ENCODE results near the gene AANAT. TPM values are rescaled to one million over a fixed set of nuclear protein-coding genes. Genes with fewer than 3 reads are reported as not detected.

Gene AANAT
- total RNA-seq, 4 donors from 2014 or later = not detected

DNA sequence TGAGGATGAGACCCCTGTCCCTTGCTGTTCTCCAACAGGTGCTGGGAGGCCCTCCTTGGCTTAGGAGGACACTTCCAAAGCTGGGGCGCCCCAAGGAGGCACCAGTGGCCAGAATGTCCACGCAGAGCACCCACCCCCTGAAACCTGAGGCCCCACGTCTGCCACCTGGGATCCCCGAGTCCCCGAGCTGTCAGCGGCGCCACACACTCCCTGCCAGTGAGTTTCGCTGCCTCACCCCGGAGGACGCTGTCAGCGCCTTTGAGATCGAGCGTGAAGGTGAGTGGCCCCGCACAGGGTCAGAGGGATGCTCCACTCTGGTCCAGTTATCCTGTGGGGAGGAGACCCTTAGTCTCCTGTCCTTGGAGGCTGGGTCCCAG is 1.2 kb downstream of the AANAT start:
- no CpG with 5 or more reads among the region's 14 CpGs for WGBS

DNA sequence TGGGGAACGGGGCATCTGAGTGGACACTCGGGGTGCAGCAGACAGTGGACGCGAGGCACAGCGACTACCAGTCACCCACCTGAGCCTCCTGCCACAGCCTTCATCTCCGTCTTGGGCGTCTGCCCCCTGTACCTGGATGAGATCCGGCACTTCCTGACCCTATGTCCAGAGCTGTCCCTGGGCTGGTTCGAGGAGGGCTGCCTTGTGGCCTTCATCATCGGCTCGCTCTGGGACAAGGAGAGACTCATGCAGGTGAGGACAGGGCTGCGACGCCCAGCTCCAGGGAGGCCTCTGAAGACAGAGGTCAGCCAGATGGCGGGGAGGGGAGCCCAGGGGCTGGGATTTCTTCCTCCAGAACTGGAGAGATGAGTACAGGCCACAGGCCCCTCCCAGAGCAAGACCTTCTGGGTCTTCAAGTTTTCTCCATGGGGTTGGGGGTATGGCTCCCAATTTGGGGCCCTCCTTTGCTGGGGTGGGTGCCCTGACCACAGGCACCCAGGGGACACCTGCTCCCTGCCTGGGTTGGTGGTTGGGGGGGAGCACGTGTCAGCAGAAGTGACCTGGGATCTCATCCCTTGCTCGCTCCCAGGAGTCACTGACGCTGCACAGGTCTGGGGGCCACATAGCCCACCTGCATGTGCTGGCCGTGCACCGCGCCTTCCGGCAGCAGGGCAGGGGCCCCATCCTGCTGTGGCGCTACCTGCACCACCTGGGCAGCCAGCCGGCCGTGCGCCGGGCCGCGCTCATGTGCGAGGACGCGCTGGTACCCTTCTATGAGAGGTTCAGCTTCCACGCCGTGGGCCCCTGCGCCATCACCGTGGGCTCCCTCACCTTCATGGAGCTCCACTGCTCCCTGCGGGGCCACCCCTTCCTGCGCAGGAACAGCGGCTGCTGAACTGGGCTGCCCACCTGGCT is 1.9 kb downstream of the AANAT start:
- Histone ChIP-seq H3K27ac (no peak overlapping the region), H3K9me3 (no peaks in the 10 kb centered on the region), H3K4me3 (no peak overlapping the region), H3K27me3 (no peaks in the 10 kb centered on the region), H3K36me3 (peaks cover 38% of the 10 kb centered on the region), H3K4me1 (no peaks in the 10 kb centered on the region)
- 87% methylated on average over 16 of the region's 38 CpGs for WGBS
- DNase-seq (ENCODE audit: low spot score in 2 of 2) = no peak
- TF ChIP-seq POLR2A (IDR thresholded peaks at IDR 0.05) = no peak
- TF ChIP-seq, protein P1, sequence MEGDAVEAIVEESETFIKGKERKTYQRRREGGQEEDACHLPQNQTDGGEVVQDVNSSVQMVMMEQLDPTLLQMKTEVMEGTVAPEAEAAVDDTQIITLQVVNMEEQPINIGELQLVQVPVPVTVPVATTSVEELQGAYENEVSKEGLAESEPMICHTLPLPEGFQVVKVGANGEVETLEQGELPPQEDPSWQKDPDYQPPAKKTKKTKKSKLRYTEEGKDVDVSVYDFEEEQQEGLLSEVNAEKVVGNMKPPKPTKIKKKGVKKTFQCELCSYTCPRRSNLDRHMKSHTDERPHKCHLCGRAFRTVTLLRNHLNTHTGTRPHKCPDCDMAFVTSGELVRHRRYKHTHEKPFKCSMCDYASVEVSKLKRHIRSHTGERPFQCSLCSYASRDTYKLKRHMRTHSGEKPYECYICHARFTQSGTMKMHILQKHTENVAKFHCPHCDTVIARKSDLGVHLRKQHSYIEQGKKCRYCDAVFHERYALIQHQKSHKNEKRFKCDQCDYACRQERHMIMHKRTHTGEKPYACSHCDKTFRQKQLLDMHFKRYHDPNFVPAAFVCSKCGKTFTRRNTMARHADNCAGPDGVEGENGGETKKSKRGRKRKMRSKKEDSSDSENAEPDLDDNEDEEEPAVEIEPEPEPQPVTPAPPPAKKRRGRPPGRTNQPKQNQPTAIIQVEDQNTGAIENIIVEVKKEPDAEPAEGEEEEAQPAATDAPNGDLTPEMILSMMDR (IDR thresholded peaks at IDR 0.05) = no peak
- no peak for TF ChIP-seq EP300 (IDR thresholded peaks at IDR 0.05)
- no peak for TF ChIP-seq POLR2AphosphoS5 (IDR thresholded peaks at IDR 0.05)

More for the DNA sequence above, 1.2 kb downstream of the AANAT start:
- no peaks in the 10 kb centered on the region for H3K4me1 ChIP-seq
- peaks cover 31% of the 10 kb centered on the region for H3K36me3 ChIP-seq
- no peak overlapping the region for H3K27ac ChIP-seq
- no peaks in the 10 kb centered on the region for H3K9me3 ChIP-seq
- DNase-seq (ENCODE audit: low spot score in 2 of 2) = no peak
- H3K27me3 ChIP-seq = no peaks in the 10 kb centered on the region
- TF ChIP-seq, protein P1 (IDR thresholded peaks at IDR 0.05) = no peak
- no peak overlapping the region for H3K4me3 ChIP-seq

- Histone ChIP-seq H3K27me3 (no peaks in the 10 kb centered on the region), H3K9me3 (no peaks in the 10 kb centered on the region), H3K4me1 (no peaks in the 10 kb centered on the region), H3K36me3 (peaks cover 45% of the 10 kb centered on the region), H3K27ac (no peak overlapping the region), H3K4me3 (no peak overlapping the region)
- 84% methylated on average over 6 of the region's 13 CpGs for WGBS
- TF ChIP-seq POLR2A (IDR thresholded peaks at IDR 0.05) (no peak), EP300 (IDR thresholded peaks at IDR 0.05) (no peak)
- TF ChIP-seq, protein P1 (IDR thresholded peaks at IDR 0.05) = no peak
- DNase-seq (ENCODE audit: low spot score in 2 of 2) = no peak
Observed at GRCh38 chr17:76469991-76470739, 2.8 kb downstream of the AANAT start.

- WGBS = 91% methylated on average over 29 of the region's 35 CpGs
- Histone ChIP-seq H3K27me3 (no peaks in the 10 kb centered on the region), H3K36me3 (peaks cover 49% of the 10 kb centered on the region), H3K4me3 (no peak overlapping the region), H3K4me1 (no peaks in the 10 kb centered on the region), H3K27ac (no peak overlapping the region), H3K9me3 (no peaks in the 10 kb centered on the region)
- TF ChIP-seq POLR2AphosphoS5 (IDR thresholded peaks at IDR 0.05) (no peak), POLR2A (IDR thresholded peaks at IDR 0.05) (no peak), EP300 (IDR thresholded peaks at IDR 0.05) (no peak)
- TF ChIP-seq, protein P1 (IDR thresholded peaks at IDR 0.05) = no peak
- no peak for DNase-seq (ENCODE audit: low spot score in 2 of 2)
Observed at GRCh38 chr17:76471498-76472257, 4.3 kb downstream of the AANAT start.
